Activated CD8-positive, alpha-beta memory T cell treated with anti-CD3 and anti-CD28 coated beads, Interleukin-2, amount 10 ng/mL, durations not matched to agents 7 days and 5 days (primary cell): ENCODE data around the gene C2CD5. TPM values are rescaled to one million over a fixed set of nuclear protein-coding genes. Genes with fewer than 3 reads are reported as not detected.

Source experiments
- ATAC-seq: fragments of 150-1000 bp; cut with Tn5 transposase; one replicate; pipeline ENCODE4 v1.10.0; 2021; ENCODE audit warnings: moderate library complexity
- CTCF ChIA-PET: fragments of 350-600 bp; sonication (Branson Sonifier 250); formaldehyde crosslinking; loops from one replicate; lab custom pipeline; 2021; ENCODE audit warnings: antibody characterized with exemption; lab: Charles Lee
- DNase-seq: peaks from one replicate; pipeline ENCODE4 v3.0.0-alpha.2; 2020
- H3K27ac Mint-ChIP-seq: one replicate; pipeline ENCODE4 v1.8.0; 2021; ENCODE audit warnings: mild to moderate bottlenecking, mixed read lengths
- H3K27me3 Mint-ChIP-seq: one replicate; pipeline ENCODE4 v1.8.0; 2021; ENCODE audit warnings: mixed read lengths
- H3K36me3 Mint-ChIP-seq: one replicate; pipeline ENCODE4 v1.8.0; 2021; ENCODE audit warnings: mild to moderate bottlenecking, mixed read lengths
- H3K4me1 Mint-ChIP-seq: one replicate; pipeline ENCODE4 v1.8.0; 2021; ENCODE audit warnings: mixed read lengths
- H3K4me3 Mint-ChIP-seq: one replicate; pipeline ENCODE4 v1.8.0; 2021; ENCODE audit warnings: mild to moderate bottlenecking, moderate library complexity, mixed read lengths
- H3K9me3 Mint-ChIP-seq: one replicate; pipeline ENCODE4 v1.8.0; 2022; ENCODE audit warnings: low read depth, mixed read lengths
- total RNA-seq, 2 experiments: library from RNA; stranded (reverse); gene quantifications; one replicate each; pipeline ENCODE4 v1.2.3, GENCODE V29; 2021

C2CD5 gene
- total RNA-seq, 2 experiments from 2014 or later: 41.7 to 51.1 TPM

- Mint-ChIP-seq H3K27me3 (no peaks in the 10 kb centered on the region), H3K27ac (no peak overlapping the region), H3K9me3 (no peaks in the 10 kb centered on the region), H3K4me3 (no peak overlapping the region), H3K4me1 (peaks cover 12% of the 10 kb centered on the region), H3K36me3 (peaks cover 42% of the 10 kb centered on the region)
- DNase-seq (no peak), ATAC-seq (peak; percentile 78)
- CTCF ChIA-PET: interaction anchor here (0.8 to 1.4 kb wide), 5 partner anchors 9 to 95 kb away, joined by 3 to 6 read pairs (median 4); partner anchors contain the start of genes C2CD5 and ETNK1
These were observed 14.9 kb downstream of the C2CD5 start for GRCh38 chr12:22529281-22530060.

- H3K9me3 Mint-ChIP-seq: no peaks in the 10 kb centered on the region
- no peak for DNase-seq
- H3K4me1 Mint-ChIP-seq: peaks cover 4% of the 10 kb centered on the region
- H3K27me3 Mint-ChIP-seq: no peaks in the 10 kb centered on the region
- H3K4me3 Mint-ChIP-seq: no peak overlapping the region
- peaks cover 42% of the 10 kb centered on the region for H3K36me3 Mint-ChIP-seq
- no peak for ATAC-seq
- CTCF ChIA-PET: interaction anchor here (0.9 kb wide), 1 partner anchor 17 kb away, joined by 3 read pairs; no protein-coding TSS in a partner anchor
- H3K27ac Mint-ChIP-seq: no peak overlapping the region
These were observed 16.3 kb downstream of the C2CD5 start for GRCh38 chr12:22527999-22528398.

GRCh38 chr12:22526836-22527235 is 17.5 kb downstream of the C2CD5 start:
- H3K4me1 Mint-ChIP-seq: no peaks in the 10 kb centered on the region
- DNase-seq (no peak), ATAC-seq (no peak)
- no peaks in the 10 kb centered on the region for H3K9me3 Mint-ChIP-seq
- H3K4me3 Mint-ChIP-seq: no peak overlapping the region
- peaks cover 38% of the 10 kb centered on the region for H3K36me3 Mint-ChIP-seq
- no peaks in the 10 kb centered on the region for H3K27me3 Mint-ChIP-seq
- CTCF ChIA-PET: interaction anchor here (0.9 to 1.1 kb wide), 2 partner anchors 18 to 158 kb away, joined by 3 read pairs; no protein-coding TSS in a partner anchor
- no peak overlapping the region for H3K27ac Mint-ChIP-seq

- H3K36me3 Mint-ChIP-seq: peaks cover 30% of the 10 kb centered on the region
- no peaks in the 10 kb centered on the region for H3K27me3 Mint-ChIP-seq
- CTCF ChIA-PET: no interaction called here
- ATAC-seq: no peak
- H3K27ac Mint-ChIP-seq: no peak overlapping the region
- no peaks in the 10 kb centered on the region for H3K4me1 Mint-ChIP-seq
- no peak overlapping the region for H3K4me3 Mint-ChIP-seq
- H3K9me3 Mint-ChIP-seq: no peaks in the 10 kb centered on the region
- DNase-seq: no peak
These were observed 18.9 kb downstream of the C2CD5 start for GRCh38 chr12:22525426-22525825.

GRCh38 chr12:22518998-22519397 is 25.3 kb downstream of the C2CD5 start:
- Mint-ChIP-seq H3K36me3 (peaks cover 29% of the 10 kb centered on the region), H3K27me3 (no peaks in the 10 kb centered on the region)
- CTCF ChIA-PET: interaction anchor here (1.2 kb wide), 1 partner anchor 10 kb away, joined by 3 read pairs; no protein-coding TSS in a partner anchor

GRCh38 chr12:22518060-22518719 is 26.2 kb downstream of the C2CD5 start:
- Mint-ChIP-seq H3K4me1 (peaks cover 1% of the 10 kb centered on the region), H3K4me3 (no peak overlapping the region), H3K27me3 (no peaks in the 10 kb centered on the region), H3K36me3 (peaks cover 28% of the 10 kb centered on the region), H3K27ac (no peak overlapping the region), H3K9me3 (no peaks in the 10 kb centered on the region)
- CTCF ChIA-PET: interaction anchor here (1.2 kb wide), 1 partner anchor 9 kb away, joined by 3 read pairs; no protein-coding TSS in a partner anchor
- ATAC-seq (no peak), DNase-seq (no peak)

More at GRCh38 chr12:22518998-22519397, 25.3 kb downstream of the C2CD5 start:
- H3K27ac Mint-ChIP-seq: no peak overlapping the region
- no peaks in the 10 kb centered on the region for H3K9me3 Mint-ChIP-seq
- H3K4me1 Mint-ChIP-seq: peaks cover 1% of the 10 kb centered on the region
- ATAC-seq (no peak), DNase-seq (no peak)
- no peak overlapping the region for H3K4me3 Mint-ChIP-seq

GRCh38 chr12:22514875-22515274 is 29.5 kb downstream of the C2CD5 start:
- Mint-ChIP-seq H3K9me3 (no peaks in the 10 kb centered on the region), H3K27me3 (no peaks in the 10 kb centered on the region), H3K4me3 (no peak overlapping the region), H3K27ac (no peak overlapping the region), H3K36me3 (peaks cover 20% of the 10 kb centered on the region), H3K4me1 (peaks cover 1% of the 10 kb centered on the region)
- ATAC-seq (no peak), DNase-seq (no peak)
- CTCF ChIA-PET: no interaction called here

- DNase-seq (no peak), ATAC-seq (no peak)
- H3K9me3 Mint-ChIP-seq: no peaks in the 10 kb centered on the region
- peaks cover 25% of the 10 kb centered on the region for H3K36me3 Mint-ChIP-seq
- H3K4me1 Mint-ChIP-seq: no peaks in the 10 kb centered on the region
- H3K4me3 Mint-ChIP-seq: no peak overlapping the region
- CTCF ChIA-PET: no interaction called here
- H3K27me3 Mint-ChIP-seq: no peaks in the 10 kb centered on the region
- H3K27ac Mint-ChIP-seq: no peak overlapping the region
These were observed 38.5 kb downstream of the C2CD5 start for GRCh38 chr12:22505826-22506225.

- Mint-ChIP-seq H3K36me3 (peaks cover 21% of the 10 kb centered on the region), H3K9me3 (no peaks in the 10 kb centered on the region), H3K27ac (no peak overlapping the region), H3K4me3 (no peak overlapping the region), H3K27me3 (no peaks in the 10 kb centered on the region), H3K4me1 (no peaks in the 10 kb centered on the region)
- ATAC-seq (no peak), DNase-seq (no peak)
- CTCF ChIA-PET: no interaction called here
These were observed 44.2 kb downstream of the C2CD5 start for GRCh38 chr12:22500100-22500499.

- peaks cover 17% of the 10 kb centered on the region for H3K36me3 Mint-ChIP-seq
- no peaks in the 10 kb centered on the region for H3K27me3 Mint-ChIP-seq
- no peak overlapping the region for H3K4me3 Mint-ChIP-seq
- H3K27ac Mint-ChIP-seq: no peak overlapping the region
- CTCF ChIA-PET: interaction anchor here (1.6 kb wide), 1 partner anchor 8 kb away, joined by 4 read pairs; no protein-coding TSS in a partner anchor
- no peak for DNase-seq
- no peaks in the 10 kb centered on the region for H3K4me1 Mint-ChIP-seq
- no peaks in the 10 kb centered on the region for H3K9me3 Mint-ChIP-seq
- ATAC-seq: no peak
These were observed 44.9 kb downstream of the C2CD5 start for GRCh38 chr12:22499445-22499844.

GRCh38 chr12:22494319-22494718 is 50.0 kb downstream of the C2CD5 start:
- ATAC-seq (no peak), DNase-seq (no peak)
- H3K9me3 Mint-ChIP-seq: no peaks in the 10 kb centered on the region
- H3K27ac Mint-ChIP-seq: no peak overlapping the region
- H3K4me1 Mint-ChIP-seq: no peaks in the 10 kb centered on the region
- CTCF ChIA-PET: no interaction called here
- peaks cover 30% of the 10 kb centered on the region for H3K36me3 Mint-ChIP-seq
- no peak overlapping the region for H3K4me3 Mint-ChIP-seq
- no peaks in the 10 kb centered on the region for H3K27me3 Mint-ChIP-seq

- H3K27me3 Mint-ChIP-seq: no peaks in the 10 kb centered on the region
- H3K36me3 Mint-ChIP-seq: peaks cover 42% of the 10 kb centered on the region
- no peak overlapping the region for H3K27ac Mint-ChIP-seq
- ATAC-seq (no peak), DNase-seq (no peak)
- no peak overlapping the region for H3K4me3 Mint-ChIP-seq
- CTCF ChIA-PET: no interaction called here
- no peaks in the 10 kb centered on the region for H3K4me1 Mint-ChIP-seq
- H3K9me3 Mint-ChIP-seq: no peaks in the 10 kb centered on the region
These were observed 53.3 kb downstream of the C2CD5 start for GRCh38 chr12:22491034-22491433.

GRCh38 chr12:22488478-22488877 is 55.9 kb downstream of the C2CD5 start:
- ATAC-seq (no peak), DNase-seq (no peak)
- no peaks in the 10 kb centered on the region for H3K9me3 Mint-ChIP-seq
- H3K4me3 Mint-ChIP-seq: no peak overlapping the region
- CTCF ChIA-PET: no interaction called here
- H3K27ac Mint-ChIP-seq: no peak overlapping the region
- H3K36me3 Mint-ChIP-seq: peaks cover 50% of the 10 kb centered on the region
- no peaks in the 10 kb centered on the region for H3K4me1 Mint-ChIP-seq
- no peaks in the 10 kb centered on the region for H3K27me3 Mint-ChIP-seq
